Esophagus squamous epithelium (tissue), 4 donors: Measurements from ENCODE around the gene FREY1.

ENCODE experiments used
- CTCF ChIP-seq, 6 experiments: fragments of 450-650 bp in 4 of 6; fragments of 200-600 bp in 2 of 6; sonication (generic) in 2 of 6; IDR thresholded peaks; one replicate each; pipeline ENCODE4 v1.5.1; 2016 to 2019; ENCODE audit warnings: antibody characterized with exemption in 6 of 6, mild to moderate bottlenecking in 4 of 6, moderate library complexity in 4 of 6
- POLR2A ChIP-seq, 4 donors: fragments of 450-650 bp; IDR thresholded peaks; one replicate each; pipeline ENCODE4 v1.6.1; 2017; ENCODE audit warnings: antibody characterized with exemption in 4 of 4, mild to moderate bottlenecking in 4 of 4, moderate library complexity in 3 of 4

DNA sequence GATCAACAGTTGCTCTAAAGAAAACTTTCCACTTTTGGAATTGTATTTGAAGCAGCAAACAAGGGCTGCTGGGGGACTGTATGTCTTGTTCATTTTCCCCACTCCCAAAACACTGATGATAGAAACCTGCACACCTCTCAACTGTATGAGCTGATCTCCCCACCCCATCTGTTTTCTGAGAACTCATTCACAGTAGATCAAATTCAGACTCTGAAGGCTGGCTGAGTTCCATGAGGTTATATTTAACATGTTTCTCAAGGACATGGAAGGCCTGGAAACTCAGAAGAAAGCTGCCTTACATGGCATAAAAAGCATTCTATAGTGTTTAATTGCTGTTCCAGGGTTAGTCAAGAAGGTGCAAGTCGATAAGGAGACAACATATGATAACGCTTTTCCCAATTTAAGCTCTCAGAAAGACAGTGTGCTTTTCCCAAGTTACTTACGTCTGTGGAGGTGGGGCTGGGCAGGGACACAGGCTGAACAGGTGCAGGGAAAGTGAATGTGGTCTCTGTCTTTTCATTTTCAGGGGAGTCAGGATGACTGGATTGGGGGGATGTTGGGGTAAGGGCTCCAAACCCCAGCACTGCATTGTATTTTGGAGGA lies 38.4 kb upstream of the FREY1 start:
- no peak for TF ChIP-seq CTCF (IDR thresholded peaks at IDR 0.05)
- TF ChIP-seq POLR2A (IDR thresholded peaks at IDR 0.05): no peak
